Heart right ventricle (tissue), 16 donors: ENCODE data around the gene PIH1D2. TPM values are rescaled to one million over a fixed set of nuclear protein-coding genes. Genes with fewer than 3 reads are reported as not detected.
"Not testable (repeated sequence)": the region's sequence is repeated elsewhere in the genome, so short reads cannot be mapped to it uniquely, and the experiment has no call there.

Experiments
- ATAC-seq, 8 donors: fragments of 200-7000 bp; cut with Tn5 transposase; one replicate each; pipeline ENCODE4 v1.9.1; 2020; ENCODE audit warnings: mild to moderate bottlenecking in 8 of 8, moderate library complexity in 8 of 8, moderate number of reproducible peaks in 1 of 8
- DNase-seq, 2 donors: peaks; one replicate each; pipeline ENCODE4 v3.0.0-alpha.2; 2020
- H3K27ac ChIP-seq, 10 donors: fragments of 200-600 bp; sonication (generic) in 2 of 10; one replicate each; pipeline versions ENCODE4 v1.5.0 to v1.8.0; 2020 to 2022; ENCODE audit warnings: mild to moderate bottlenecking in 3 of 10
- H3K27me3 ChIP-seq, 7 donors: fragments of 200-600 bp; one replicate each; pipeline ENCODE4 v1.8.0; 2021 to 2022; ENCODE audit warnings: mild to moderate bottlenecking in 2 of 7
- H3K36me3 ChIP-seq, 9 donors: fragments of 200-600 bp; sonication (generic) in 1 of 9; one replicate each; pipeline versions ENCODE4 v1.5.0 to v1.8.0; 2020 to 2022; ENCODE audit warnings: mild to moderate bottlenecking in 2 of 9
- H3K4me1 ChIP-seq, 9 donors: fragments of 200-600 bp; sonication (generic) in 1 of 9; one replicate each; pipeline versions ENCODE4 v1.5.0 to v1.8.0; 2020 to 2022; ENCODE audit warnings: mild to moderate bottlenecking in 4 of 9
- H3K4me3 ChIP-seq, 10 donors: fragments of 200-600 bp; sonication (generic) in 2 of 10; one replicate each; pipeline versions ENCODE4 v1.5.0 to v1.8.0; 2020 to 2022; ENCODE audit warnings: mild to moderate bottlenecking in 7 of 10, moderate library complexity in 2 of 10
- H3K9me3 ChIP-seq, 11 donors: fragments of 200-600 bp in 10 of 11; sonication (generic) in 2 of 11; one replicate each; pipeline versions ENCODE4 v1.5.0 to v1.8.0; 2013 to 2022; ENCODE audit warnings: mild to moderate bottlenecking in 2 of 11, control low read depth in 1 of 11, moderate library complexity in 1 of 11
- CTCF ChIP-seq, 9 donors: fragments of 200-600 bp; sonication (generic) in 2 of 9; IDR thresholded peaks; one replicate each; pipeline versions ENCODE4 v1.5.0 to v1.8.0; 2021 to 2022; ENCODE audit warnings: antibody characterized with exemption in 9 of 9, mild to moderate bottlenecking in 5 of 9, moderate library complexity in 1 of 9
- WGBS, 2 donors: extraction: QIAGEN DNeasy Blood & Tissue Kit; methylation state at CpG; one replicate each; pipeline ENCODE4 v1.1.7; 2013; ENCODE audit warnings: inconsistent platforms in 1 of 2; 5-methylcytosine and 5-hydroxymethylcytosine counted together
- intact Hi-C, 10 donors: fragments of 100-400 bp; cut with DNase I; formaldehyde crosslinking; loops; one replicate each; pipeline versions ENCODE4 v1.11.1 to v1.14.2; 2022
- polyA plus RNA-seq, 2 donors: library from polyadenylated mRNA; stranded (reverse); fragments of 200-250 nt; gene quantifications; one replicate each; pipeline ENCODE4 v1.2.3, GENCODE V29; 2013
- total RNA-seq, 10 donors: library from RNA; stranded (reverse); fragmentation: NEBNext Ultra II Directional in 3 of 10; extraction: Animal tissue kit (Norgen Biotek cat#: 25700) in 3 of 10; gene quantifications; one replicate each; pipeline versions ENCODE4 v1.2.1 to v1.2.4, GENCODE V29; 2021 to 2023
- donor health status: Arrhythmogenic right ventricular cardiomyopathy.
- donor health status: ischemic (EF 13 %, LVEDD 7.1; RV severe dilation, severe dysfunction).
- donor health status: healthy with polysubstance abuse.
- donor health status: DM: no; HTN: yes; CAD: no.
- donor health status: DM: no; HTN: no; CAD: no.
- donor health status: ischemic (EF 25% LVEDD 6.9; RV normal size, moderate dysfunction).
- donor health status: ischemic (EF 25% LVEDD 5.7; RV mildly dilated, moderate dysfunction).
- donor health status: healthy.
- donor health status: DM: yes; HTN: yes; CAD: no.
- donor health status: Ischemic cardiomyopathy.
- donor health status: ischemic (EF 35%, LVEDD 5.7; RV mildly dilated, moderate dysfunction).
- donor health status: nonischemic (EF 11% LVEDD 7.7; RV severe dilation, severe dysfunction).
- donor health status: DM: yes; HTN: yes; CAD: no.
- donor health status: PGD.
- donor health status: ischemic (EF 29% LVEDD 5.4; RV normal size, mild dysfunction).
- donor health status: nonischemic (EF 23%, LVEDD 6.1; RV moderate dilation, normal function).

Gene PIH1D2
- total and polyA plus RNA-seq, 12 donors, result 1.0 to 3.5 (median 1.9) TPM

GRCh38 chr11:112051768-112052167 lies 22.0 kb downstream of the PIH1D2 start:
- 75 to 77% methylated on average over 3 of the region's 3 CpGs for WGBS, 2 donors
- H3K36me3 ChIP-seq, result peaks cover 0 to 100% (median 57%) of the 10 kb centered on the region in 9 donors
- ATAC-seq, result no peak

GRCh38 chr11:112050721-112051120 lies 23.1 kb downstream of the PIH1D2 start:
- Histone ChIP-seq H3K27me3 (no peaks in the 10 kb centered on the region), H3K4me3 (no peak overlapping the region), H3K9me3 (peaks cover 0 to 9% (median 0%) of the 10 kb centered on the region in 11 donors), H3K27ac (no peak overlapping the region), H3K36me3 (peaks cover 0 to 100% (median 64%) of the 10 kb centered on the region in 9 donors), H3K4me1 (peaks cover 0 to 12% (median 0%) of the 10 kb centered on the region in 9 donors)
- 87 to 90% methylated on average over 3 of the region's 3 CpGs for WGBS, 2 donors
- intact Hi-C loops, result no loop called here
- TF ChIP-seq CTCF (IDR thresholded peaks at IDR 0.05), result no peak
- ATAC-seq (no peak), DNase-seq (no peak)

More at GRCh38 chr11:112051768-112052167, 22.0 kb downstream of the PIH1D2 start:
- intact Hi-C loops, result no loop called here
- TF ChIP-seq CTCF (IDR thresholded peaks at IDR 0.05), result no peak
- Histone ChIP-seq H3K27me3 (no peaks in the 10 kb centered on the region), H3K4me3 (no peak overlapping the region), H3K9me3 (peaks cover 0 to 9% (median 0%) of the 10 kb centered on the region in 11 donors), H3K4me1 (peaks cover 0 to 12% (median 0%) of the 10 kb centered on the region in 9 donors), H3K27ac (peak overlapping the region in 1 of 10 donors; percentile 19)
- no peak for DNase-seq

- peaks cover 0 to 100% (median 73%) of the 10 kb centered on the region in 9 donors for H3K36me3 ChIP-seq
- TF ChIP-seq CTCF (IDR thresholded peaks at IDR 0.05), result no peak
- H3K4me3 ChIP-seq, result no peak overlapping the region
Observed at GRCh38 chr11:112049777-112050176, 24.0 kb downstream of the PIH1D2 start.

DNA sequence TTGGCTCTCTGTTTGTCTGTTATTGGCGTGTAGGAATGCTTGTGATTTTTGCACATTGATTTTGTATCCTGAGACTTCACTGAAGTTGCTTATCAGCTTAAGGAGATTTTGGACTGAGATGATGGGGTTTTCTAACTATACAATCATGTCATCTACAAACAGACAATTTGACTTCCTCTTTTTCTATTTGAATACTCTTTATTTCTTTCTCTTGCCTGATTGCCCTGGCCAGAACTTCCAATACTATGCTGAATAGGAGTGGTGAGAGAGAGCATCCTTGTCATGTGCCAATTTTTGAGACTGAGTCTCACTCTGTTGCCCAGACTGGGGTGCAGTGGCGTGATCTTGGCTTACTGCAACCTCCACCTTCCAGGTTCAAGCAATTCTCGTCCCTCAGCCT lies 25.6 kb downstream of the PIH1D2 start:
- ATAC-seq, H3K27ac ChIP-seq, intact Hi-C loops, H3K4me3 ChIP-seq, DNase-seq, H3K27me3 ChIP-seq, H3K9me3 ChIP-seq: not testable (repeated sequence)
- H3K4me1 ChIP-seq, result peaks cover 0 to 12% (median 0%) of the 10 kb centered on the region in 9 donors
- WGBS, 2 donors, result 93 to 96% methylated on average over 3 of the region's 3 CpGs
- H3K36me3 ChIP-seq, result peaks cover 0 to 100% (median 72%) of the 10 kb centered on the region in 9 donors

More at GRCh38 chr11:112049777-112050176, 24.0 kb downstream of the PIH1D2 start:
- peaks cover 0 to 12% (median 0%) of the 10 kb centered on the region in 9 donors for H3K4me1 ChIP-seq
- no peaks in the 10 kb centered on the region for H3K27me3 ChIP-seq
- ATAC-seq, result no peak
- intact Hi-C loops, result no loop called here
- no peak overlapping the region for H3K27ac ChIP-seq
- DNase-seq, result no peak
- 47 to 49% methylated on average over 2 of the region's 2 CpGs for WGBS, 2 donors
- peaks cover 0 to 9% (median 0%) of the 10 kb centered on the region in 11 donors for H3K9me3 ChIP-seq

DNA sequence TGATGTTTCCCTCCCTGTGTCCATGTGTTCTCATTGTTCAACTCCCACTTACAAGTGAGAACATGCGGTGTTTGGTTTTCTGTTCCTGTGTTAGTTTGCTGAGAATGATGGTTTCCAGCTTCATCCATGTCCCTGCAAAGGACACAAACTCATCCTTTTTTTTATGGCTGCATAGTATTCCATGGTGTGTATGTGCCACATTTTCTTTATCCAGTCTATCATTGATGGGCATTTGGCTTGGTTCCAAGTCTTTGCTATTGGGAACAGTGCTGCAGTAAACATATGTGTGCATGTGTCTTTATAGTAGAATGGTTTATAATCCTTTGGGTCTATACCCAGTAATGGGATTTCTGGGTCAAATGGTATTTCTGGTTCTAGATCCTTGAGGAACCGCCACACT lies 27.2 kb downstream of the PIH1D2 start:
- intact Hi-C loops, H3K4me3 ChIP-seq, H3K27me3 ChIP-seq, ATAC-seq, H3K27ac ChIP-seq, DNase-seq, H3K9me3 ChIP-seq: not testable (repeated sequence)
- Histone ChIP-seq H3K36me3 (peaks cover 0 to 100% (median 61%) of the 10 kb centered on the region in 9 donors), H3K4me1 (peaks cover 0 to 17% (median 4%) of the 10 kb centered on the region in 9 donors)
- 96 to 100% methylated on average over 2 of the region's 2 CpGs for WGBS, 2 donors
